ENCODE data around the gene MGME1.

DNA sequence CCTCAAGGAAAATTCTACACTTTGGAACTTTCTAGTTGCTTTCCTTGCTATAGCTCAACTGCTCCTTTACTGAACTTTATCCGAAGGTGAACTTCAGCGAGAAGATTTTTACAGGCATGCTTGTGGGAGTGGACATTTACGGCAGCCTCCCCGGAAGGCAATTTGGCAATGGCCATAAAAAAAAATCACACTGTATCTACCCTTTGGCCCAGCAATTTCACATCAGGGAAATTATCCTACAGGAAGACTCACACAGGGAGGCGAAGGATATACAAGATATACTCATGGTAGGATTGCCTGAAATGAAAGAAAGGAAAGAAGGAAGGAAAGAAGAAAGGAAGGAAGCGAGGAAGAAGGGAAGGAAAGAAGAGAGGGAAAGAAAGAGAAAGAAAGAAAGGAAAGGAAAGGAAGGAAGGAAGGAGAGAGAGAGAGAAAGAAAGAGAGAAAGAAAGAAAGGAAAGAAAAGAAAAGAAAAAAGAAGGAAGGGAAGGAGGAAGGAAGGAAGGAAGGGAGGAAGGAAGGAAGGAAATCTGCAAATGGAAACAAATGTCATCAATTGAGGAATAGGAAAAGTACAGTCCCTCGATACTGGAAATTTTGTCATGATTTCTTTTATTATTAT, 63.2 kb downstream of the MGME1 start:
- TF ChIP-seq, protein P1, sequence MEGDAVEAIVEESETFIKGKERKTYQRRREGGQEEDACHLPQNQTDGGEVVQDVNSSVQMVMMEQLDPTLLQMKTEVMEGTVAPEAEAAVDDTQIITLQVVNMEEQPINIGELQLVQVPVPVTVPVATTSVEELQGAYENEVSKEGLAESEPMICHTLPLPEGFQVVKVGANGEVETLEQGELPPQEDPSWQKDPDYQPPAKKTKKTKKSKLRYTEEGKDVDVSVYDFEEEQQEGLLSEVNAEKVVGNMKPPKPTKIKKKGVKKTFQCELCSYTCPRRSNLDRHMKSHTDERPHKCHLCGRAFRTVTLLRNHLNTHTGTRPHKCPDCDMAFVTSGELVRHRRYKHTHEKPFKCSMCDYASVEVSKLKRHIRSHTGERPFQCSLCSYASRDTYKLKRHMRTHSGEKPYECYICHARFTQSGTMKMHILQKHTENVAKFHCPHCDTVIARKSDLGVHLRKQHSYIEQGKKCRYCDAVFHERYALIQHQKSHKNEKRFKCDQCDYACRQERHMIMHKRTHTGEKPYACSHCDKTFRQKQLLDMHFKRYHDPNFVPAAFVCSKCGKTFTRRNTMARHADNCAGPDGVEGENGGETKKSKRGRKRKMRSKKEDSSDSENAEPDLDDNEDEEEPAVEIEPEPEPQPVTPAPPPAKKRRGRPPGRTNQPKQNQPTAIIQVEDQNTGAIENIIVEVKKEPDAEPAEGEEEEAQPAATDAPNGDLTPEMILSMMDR (IDR thresholded peaks at IDR 0.05): no peak
- no peak for TF ChIP-seq POLR2A (IDR thresholded peaks at IDR 0.05)

Data from uterus (tissue), 2 donors.